GM21381 (cell line): ENCODE measurements around the gene CHAF1A.

ENCODE experiments used
- ATAC-seq: cut with Tn5 transposase; IDR thresholded peaks from one replicate; pipeline ENCODE4 v1.9.1; 2021; ENCODE audit warnings: mild to moderate bottlenecking, moderate library complexity; ENCODE audit not compliant: unreplicated experiment

Gene CHAF1A

GRCh38 chr19:4431808-4432674, 29.6 kb downstream of the CHAF1A start:
- ATAC-seq, result no peak

- ATAC-seq, result no peak
Observed at GRCh38 chr19:4432918-4433506, 30.6 kb downstream of the CHAF1A start.

DNA sequence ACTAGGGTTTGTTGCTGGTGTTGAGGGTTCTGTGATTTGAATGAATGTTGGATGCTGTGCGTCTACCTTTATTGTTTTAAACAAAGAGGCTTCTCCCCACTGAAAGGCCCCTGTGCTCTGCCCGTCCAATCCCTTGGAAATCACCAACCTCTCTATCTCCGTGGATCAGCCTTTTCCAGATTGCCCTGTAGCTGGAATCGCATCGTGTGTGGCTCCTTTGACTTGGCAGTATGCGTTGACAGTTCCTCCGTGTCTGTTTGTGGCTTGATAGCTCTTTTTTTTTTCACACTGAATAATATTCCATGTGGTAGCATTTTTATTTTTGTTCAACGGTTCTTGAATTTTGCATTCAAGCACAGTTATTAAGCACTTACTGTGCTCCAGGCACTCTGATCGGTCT, 32.0 kb downstream of the CHAF1A start:
- ATAC-seq, result no peak

- ATAC-seq, result no peak
Observed at GRCh38 chr19:4436231-4436630, 33.8 kb downstream of the CHAF1A start.

DNA sequence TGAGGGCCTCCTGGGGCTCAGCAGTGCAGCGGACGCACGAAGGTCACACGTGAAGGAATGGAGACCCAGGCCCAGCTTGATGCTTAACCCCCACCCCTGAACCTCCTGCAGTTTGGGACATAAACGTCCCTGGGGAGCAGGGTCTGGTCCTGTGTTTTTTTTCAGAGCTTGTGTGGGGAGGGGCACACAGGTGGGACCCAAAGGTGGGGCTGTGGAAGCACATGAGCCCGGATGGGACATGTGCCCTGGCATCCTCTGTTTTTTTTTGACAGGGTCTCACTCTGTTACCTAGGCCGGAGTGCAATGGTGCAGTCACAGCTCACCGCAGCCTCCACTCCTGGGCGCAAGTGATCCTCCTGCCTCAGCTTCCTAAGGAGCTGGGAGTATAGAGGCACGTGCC, 34.7 kb downstream of the CHAF1A start:
- no peak for ATAC-seq

- ATAC-seq, result no peak
Observed at GRCh38 chr19:4439243-4439642, 36.8 kb downstream of the CHAF1A start.

DNA sequence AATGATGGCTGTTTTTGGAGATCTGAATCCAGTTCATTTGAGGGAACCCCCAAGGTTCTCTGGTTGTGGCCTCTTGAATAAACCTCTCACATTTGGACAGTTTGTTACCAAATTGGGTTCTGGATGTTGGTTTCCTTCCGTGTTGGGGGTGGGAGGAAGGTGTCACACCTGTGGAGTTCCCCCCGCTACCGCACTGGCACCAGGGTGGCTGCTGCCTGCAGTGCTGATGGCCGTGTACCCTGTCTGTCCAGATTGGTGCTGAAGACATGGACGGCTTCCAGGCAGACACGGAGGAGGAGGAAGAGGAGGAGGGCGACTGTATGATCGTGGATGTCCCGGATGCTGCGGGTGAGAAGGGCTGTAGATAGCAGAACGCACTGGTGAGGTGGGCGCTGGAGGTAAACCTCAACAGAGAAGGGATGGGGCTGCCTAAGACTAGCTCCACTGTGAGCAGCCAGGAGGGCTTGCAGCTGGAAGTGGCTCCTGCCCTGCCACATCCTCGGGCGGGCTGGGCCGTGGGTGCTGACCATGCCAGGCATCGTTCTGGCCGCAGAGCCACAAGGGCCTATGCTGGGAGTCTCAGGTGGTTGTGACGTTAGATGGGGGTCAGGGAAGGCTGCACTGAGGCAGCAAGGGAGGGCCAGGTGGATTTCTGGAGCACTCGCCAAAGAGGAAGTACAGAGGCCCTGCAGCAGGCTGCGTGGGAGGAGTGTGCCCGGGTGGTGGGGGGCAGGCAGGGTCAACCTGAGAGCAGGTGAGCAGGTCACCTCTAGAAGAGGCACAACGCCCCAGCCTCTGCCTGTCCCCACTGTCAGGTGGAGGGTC, 39.8 kb downstream of the CHAF1A start:
- no peak for ATAC-seq

- ATAC-seq, result no peak
Observed at GRCh38 chr19:4442819-4443146, 40.3 kb downstream of the CHAF1A start.

GRCh38 chr19:4443188-4443587, 40.7 kb downstream of the CHAF1A start:
- no peak for ATAC-seq

DNA sequence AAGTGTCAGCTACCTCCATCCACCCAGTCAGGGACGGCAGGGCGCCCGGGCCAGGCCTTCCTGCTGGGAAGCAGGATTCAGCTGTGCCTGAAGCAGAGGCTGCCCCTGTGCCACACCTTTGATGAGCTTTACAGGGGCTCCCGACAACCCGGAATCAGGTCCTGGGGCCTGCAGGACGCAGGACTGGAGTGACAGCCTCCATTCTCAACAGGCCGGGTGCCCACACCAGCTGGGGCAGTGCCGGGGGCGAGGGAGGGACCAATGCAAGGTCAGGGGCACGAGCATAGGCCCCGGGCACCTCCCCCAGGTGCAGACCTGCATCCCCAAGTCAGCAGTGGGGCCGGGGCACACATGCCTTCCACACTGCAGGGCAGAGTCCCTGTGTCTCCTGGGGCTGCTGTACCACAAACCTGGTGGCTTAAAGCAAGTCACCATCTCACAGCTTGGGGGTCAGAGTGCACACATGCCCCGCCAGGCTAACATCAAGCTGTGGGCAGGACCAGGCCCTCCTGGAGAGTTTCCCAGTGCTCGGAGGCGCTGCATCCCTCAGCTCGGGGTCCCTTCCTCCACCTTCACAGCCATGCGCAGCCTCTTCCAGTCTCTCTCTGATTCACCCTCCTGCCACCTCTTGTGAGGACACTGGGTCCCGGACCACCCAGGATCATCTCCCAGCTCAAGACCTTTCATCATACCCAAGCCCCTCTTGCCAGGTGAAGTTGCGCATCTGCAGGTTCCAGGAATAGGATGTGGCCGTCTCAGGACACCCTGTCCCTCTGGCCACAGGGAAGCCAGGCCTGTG, 41.7 kb downstream of the CHAF1A start:
- no peak for ATAC-seq

GRCh38 chr19:4444765-4445741, 42.6 kb downstream of the CHAF1A start:
- no peak for ATAC-seq

DNA sequence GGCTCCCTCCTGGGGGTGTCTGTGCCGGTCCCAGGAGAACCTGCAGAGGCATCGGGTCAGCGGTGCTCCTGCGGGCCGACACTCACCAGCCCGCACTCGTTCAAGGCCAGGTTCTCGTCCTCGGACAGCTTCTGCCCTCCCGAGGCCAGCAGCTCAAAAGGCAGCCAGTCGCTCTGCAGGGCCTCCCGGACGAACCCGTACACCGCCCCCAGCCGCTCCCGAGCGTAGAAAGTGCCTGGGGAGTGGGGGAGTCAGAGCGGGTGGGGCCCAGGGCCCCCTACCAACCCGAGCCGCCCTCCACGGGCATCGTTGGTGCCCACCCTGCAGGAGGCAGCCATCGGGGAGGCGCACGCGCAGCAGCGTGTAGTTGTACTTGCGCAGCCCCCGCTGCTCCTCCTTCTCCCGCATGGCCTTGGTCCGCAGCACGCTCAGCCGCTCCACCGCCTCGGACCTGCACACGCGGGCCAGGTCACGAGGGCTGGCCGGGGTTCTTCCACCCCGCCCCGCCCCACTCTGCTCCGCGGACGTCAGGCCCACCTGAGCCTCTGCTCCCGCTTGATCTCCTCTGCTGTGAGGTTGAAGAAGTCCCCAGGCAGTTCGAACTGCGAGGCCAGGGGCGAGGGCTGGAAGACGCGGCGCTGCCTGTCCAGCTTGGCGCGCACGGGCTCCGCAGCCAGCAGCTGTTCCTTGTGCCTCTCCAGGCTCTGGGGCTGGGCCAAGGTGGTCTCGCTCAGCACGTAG, 43.7 kb downstream of the CHAF1A start:
- ATAC-seq, result no peak

DNA sequence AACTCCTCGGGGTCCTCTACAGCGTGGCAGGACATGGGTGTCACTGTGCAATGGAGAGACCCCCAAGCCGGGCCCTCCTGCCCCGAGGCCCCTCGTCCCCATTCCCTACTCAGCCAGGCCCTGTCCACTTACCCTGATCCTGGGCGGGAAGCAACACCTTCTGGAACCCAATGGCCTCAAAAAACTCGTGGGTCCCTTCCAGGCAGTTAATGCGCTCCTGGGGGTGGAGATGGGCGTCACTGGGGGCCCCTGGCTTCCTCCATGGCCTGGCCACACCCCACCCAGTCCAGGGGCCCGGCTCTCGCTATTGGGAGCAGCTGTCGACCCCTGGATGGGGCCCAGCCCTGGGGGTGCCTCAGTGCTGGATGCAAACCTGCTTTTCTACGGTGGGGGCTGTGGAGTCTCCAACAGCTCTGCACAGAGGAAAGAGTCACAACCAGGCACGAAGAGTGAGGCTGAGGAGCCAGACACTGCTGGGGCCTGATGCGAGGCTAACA, 44.3 kb downstream of the CHAF1A start:
- ATAC-seq, result no peak

- ATAC-seq, result no peak
Observed at GRCh38 chr19:4447327-4448146, 45.1 kb downstream of the CHAF1A start.

- ATAC-seq, result no peak
Observed at GRCh38 chr19:4448147-4448985, 45.9 kb downstream of the CHAF1A start.

GRCh38 chr19:4449022-4449638, 46.7 kb downstream of the CHAF1A start:
- ATAC-seq, result no peak

DNA sequence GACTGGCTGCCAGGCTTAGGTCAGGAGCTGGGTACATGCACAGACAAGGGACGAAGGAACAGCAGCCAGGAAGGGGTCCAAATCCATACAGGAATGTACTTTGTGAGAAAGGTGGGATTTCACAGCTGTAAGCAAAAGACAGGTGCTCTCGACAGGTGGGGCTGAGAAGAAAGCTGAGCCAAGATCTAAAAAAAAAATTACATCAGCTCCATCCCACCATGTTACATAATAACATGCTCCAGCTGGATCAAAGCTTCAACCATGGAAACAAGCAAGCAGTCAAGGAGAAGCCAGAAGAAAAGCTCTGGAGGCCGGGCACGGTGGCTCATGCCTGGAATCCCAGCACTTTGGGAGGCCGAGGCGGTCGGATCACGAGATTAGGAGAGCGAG, 47.2 kb downstream of the CHAF1A start:
- no peak for ATAC-seq
